K562 (cell line): Measurements from ENCODE around the gene UROD. TPM values are rescaled to one million over a fixed set of nuclear protein-coding genes. Genes with fewer than 3 reads are reported as not detected.
A peak's percentile ranks its signal among the peaks of the same experiment; 100 is the strongest.

Experiments
- ADNP ChIP-seq: fragments of 200-800 bp; sonication (Bioruptor generic); IDR thresholded peaks from 2 replicates; pipeline ENCODE4 v1.6.1; 2016; ENCODE audit warnings: missing genetic modification characterization, missing compliant biosample characterization
- ATF1 ChIP-seq, 2 experiments: fragments of 450-650 bp in 1 of 2; IDR thresholded peaks; 2 replicates each; pipeline ENCODE4 v1.6.1; 2016; ENCODE audit warnings: missing compliant biosample characterization in 1 of 2, missing genetic modification characterization in 1 of 2
- CC2D1A ChIP-seq: fragments of 450-650 bp; IDR thresholded peaks from 2 replicates; pipeline ENCODE4 v1.6.1; 2017; ENCODE audit warnings: mild to moderate bottlenecking
- DDX20 ChIP-seq: fragments of 450-650 bp; IDR thresholded peaks from 2 replicates; pipeline ENCODE4 v1.6.1; 2016; ENCODE audit warnings: missing genetic modification characterization, low read depth, mild to moderate bottlenecking, missing compliant biosample characterization, moderate library complexity
- EWSR1 ChIP-seq: fragments of 450-650 bp; IDR thresholded peaks from 2 replicates; pipeline ENCODE4 v1.6.1; 2018; ENCODE audit warnings: borderline replicate concordance, mild to moderate bottlenecking, low read depth, moderate library complexity; ENCODE audit not compliant: partially characterized antibody
- HCFC1 ChIP-seq: IDR thresholded peaks from 2 replicates; pipeline ENCODE4 v1.6.1; 2012; ENCODE audit warnings: low read depth, low read length, improper control_type of control experiment
- HDAC2 ChIP-seq: fragments of 450-650 bp; IDR thresholded peaks from 2 replicates; pipeline ENCODE4 v1.6.1; 2016; ENCODE audit warnings: mild to moderate bottlenecking
- KHSRP ChIP-seq: fragments of 450-650 bp; IDR thresholded peaks from 2 replicates; pipeline ENCODE4 v1.6.1; 2017
- MYNN ChIP-seq, 2 experiments: sonication (generic); formaldehyde crosslinking in 1 of 2; IDR thresholded peaks; 2 replicates each; pipeline versions ENCODE4 v1.5.0 to v1.6.1; 2016 to 2020; ENCODE audit warnings: antibody characterized with exemption in 1 of 2, missing genetic modification reagents in 1 of 2
- NCOA2 ChIP-seq, 2 experiments: fragments of 450-650 bp; IDR thresholded peaks; 2 replicates each; pipeline ENCODE4 v1.6.1; 2018; ENCODE audit warnings: mild to moderate bottlenecking in 2 of 2, moderate library complexity in 1 of 2; ENCODE audit not compliant: partially characterized antibody in 2 of 2
- SMAD2 ChIP-seq: fragments of 150-350 bp; IDR thresholded peaks from 2 replicates; pipeline ENCODE4 v1.6.1; 2014; ENCODE audit warnings: low read depth, mild to moderate bottlenecking, low read length
- ZNF695 ChIP-seq: fragments of 450-650 bp; formaldehyde crosslinking; IDR thresholded peaks from 2 replicates; pipeline ENCODE4 v1.4.0; 2020; ENCODE audit warnings: mild to moderate bottlenecking, moderate library complexity
- polyA plus RNA-seq, 8 experiments: library from polyadenylated mRNA; depleted of rRNA in 4 of 8; stranded (reverse) in 5 of 8; unstranded in 3 of 8; fragments of >200 nt; fragmentation: Nextera tagmentation in 2 of 8; fragmentation: Illumina TruSeq in 1 of 8; extraction: Ambion mirVana in 2 of 8; extraction: Trizol in 1 of 8; gene quantifications; 2 replicates each; pipeline versions ENCODE4 v1.2.1 to v1.2.3, GENCODE V29; 2011 to 2014; ENCODE audit warnings: inconsistent platforms in 1 of 8, missing spikeins in 1 of 8
- total RNA-seq, 7 experiments: library from RNA; depleted of rRNA in 6 of 7; stranded (reverse); fragments of >200 nt in 6 of 7; fragmentation: Illumina TruSeq in 2 of 7; extraction: Trizol in 2 of 7; gene quantifications; 2 replicates each; pipeline versions ENCODE4 v1.2.1 to v1.2.3, GENCODE V29; 2011 to 2021; ENCODE audit warnings: low replicate concordance in 1 of 7
- TF ChIP-seq, protein P1 (sequence below): sonication (generic); formaldehyde crosslinking; IDR thresholded peaks from 2 replicates; pipeline ENCODE4 v1.8.0; 2022; ENCODE audit warnings: missing genetic modification reagents, mild to moderate bottlenecking, moderate library complexity, borderline replicate concordance
- TF ChIP-seq, protein P2 (sequence below): fragments of 250-450 bp; sonication (Bioruptor Pico); IDR thresholded peaks from 2 replicates; pipeline ENCODE4 v1.4.0; 2020; ENCODE audit warnings: borderline replicate concordance
- TF ChIP-seq, protein P3 (sequence below): fragments of 450-650 bp; conservative IDR thresholded peaks from 2 replicates; pipeline ENCODE4 v1.6.1; 2016; ENCODE audit warnings: missing genetic modification characterization, low read depth, mild to moderate bottlenecking, control low read depth, missing compliant biosample characterization
- TF ChIP-seq, protein P4 (sequence below): sonication (generic); formaldehyde crosslinking; IDR thresholded peaks from 2 replicates; pipeline ENCODE4 v1.8.0; 2023; ENCODE audit warnings: mild to moderate bottlenecking, missing genetic modification reagents
- TF ChIP-seq, protein P5 (sequence below): sonication (generic); formaldehyde crosslinking; IDR thresholded peaks from 2 replicates; pipeline ENCODE4 v1.8.0; 2022; ENCODE audit warnings: mild to moderate bottlenecking, missing genetic modification reagents, borderline replicate concordance

Gene UROD
- total and polyA plus RNA-seq, 9 of the 15 experiments (the other 6 are each of a cell fraction or from before 2014, with no cell fraction given): 533 to 2,933 (median 1,100) TPM

DNA sequence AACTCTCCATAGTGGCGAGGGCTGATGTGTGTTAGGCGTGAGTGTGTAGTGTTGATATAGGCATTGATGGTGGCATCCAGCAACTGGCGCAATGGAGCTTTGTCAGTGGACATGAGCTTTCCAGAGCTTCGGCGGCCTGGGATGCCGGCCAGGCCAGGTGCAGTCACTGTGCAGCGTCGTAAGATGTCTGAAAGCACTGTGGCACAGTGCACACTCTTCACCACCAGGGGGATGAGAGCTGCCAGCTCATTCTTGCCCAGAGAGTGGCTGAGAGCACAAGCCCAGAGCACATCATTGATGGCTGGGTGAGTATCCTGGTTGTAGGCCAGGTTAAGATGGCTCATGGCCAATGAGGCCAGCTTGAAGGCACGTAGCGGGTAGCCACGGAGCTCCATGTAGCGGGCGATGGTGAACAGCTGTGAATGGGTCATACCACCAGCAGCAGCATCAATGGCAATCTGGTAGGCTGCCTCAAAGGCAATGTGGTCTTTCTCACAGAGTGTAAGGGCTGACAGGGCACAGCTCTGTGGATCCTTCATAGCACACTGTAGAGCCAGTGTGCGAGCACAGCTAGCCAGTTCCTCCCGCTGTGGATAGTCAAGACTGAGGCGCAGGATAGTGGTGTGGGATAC is 6.7 kb downstream of the UROD start (continued):
- TF ChIP-seq, protein P1, sequence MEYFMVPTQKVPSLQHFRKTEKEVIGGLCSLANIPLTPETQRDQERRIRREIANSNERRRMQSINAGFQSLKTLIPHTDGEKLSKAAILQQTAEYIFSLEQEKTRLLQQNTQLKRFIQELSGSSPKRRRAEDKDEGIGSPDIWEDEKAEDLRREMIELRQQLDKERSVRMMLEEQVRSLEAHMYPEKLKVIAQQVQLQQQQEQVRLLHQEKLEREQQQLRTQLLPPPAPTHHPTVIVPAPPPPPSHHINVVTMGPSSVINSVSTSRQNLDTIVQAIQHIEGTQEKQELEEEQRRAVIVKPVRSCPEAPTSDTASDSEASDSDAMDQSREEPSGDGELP: no peak; the same call in 1 of the 2 replicates
- 0 out of 2 replicates have a peak, but pooled peaks have one; percentile 14 for TF ChIP-seq MYNN (IDR thresholded peaks at IDR 0.05)
- TF ChIP-seq MYNN (CRISPR knock-in tag; IDR thresholded peaks at IDR 0.05): no peak
- TF ChIP-seq, protein P2, sequence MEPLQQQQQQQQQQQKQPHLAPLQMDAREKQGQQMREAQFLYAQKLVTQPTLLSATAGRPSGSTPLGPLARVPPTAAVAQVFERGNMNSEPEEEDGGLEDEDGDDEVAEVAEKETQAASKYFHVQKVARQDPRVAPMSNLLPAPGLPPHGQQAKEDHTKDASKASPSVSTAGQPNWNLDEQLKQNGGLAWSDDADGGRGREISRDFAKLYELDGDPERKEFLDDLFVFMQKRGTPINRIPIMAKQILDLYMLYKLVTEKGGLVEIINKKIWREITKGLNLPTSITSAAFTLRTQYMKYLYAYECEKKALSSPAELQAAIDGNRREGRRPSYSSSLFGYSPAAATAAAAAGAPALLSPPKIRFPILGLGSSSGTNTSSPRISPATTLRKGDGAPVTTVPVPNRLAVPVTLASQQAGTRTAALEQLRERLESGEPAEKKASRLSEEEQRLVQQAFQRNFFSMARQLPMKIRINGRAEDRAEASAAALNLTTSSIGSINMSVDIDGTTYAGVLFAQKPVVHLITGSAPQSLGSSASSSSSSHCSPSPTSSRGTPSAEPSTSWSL (CRISPR knock-in tag): no peak
- TF ChIP-seq ADNP (tag): no peak
- TF ChIP-seq, protein P3, sequence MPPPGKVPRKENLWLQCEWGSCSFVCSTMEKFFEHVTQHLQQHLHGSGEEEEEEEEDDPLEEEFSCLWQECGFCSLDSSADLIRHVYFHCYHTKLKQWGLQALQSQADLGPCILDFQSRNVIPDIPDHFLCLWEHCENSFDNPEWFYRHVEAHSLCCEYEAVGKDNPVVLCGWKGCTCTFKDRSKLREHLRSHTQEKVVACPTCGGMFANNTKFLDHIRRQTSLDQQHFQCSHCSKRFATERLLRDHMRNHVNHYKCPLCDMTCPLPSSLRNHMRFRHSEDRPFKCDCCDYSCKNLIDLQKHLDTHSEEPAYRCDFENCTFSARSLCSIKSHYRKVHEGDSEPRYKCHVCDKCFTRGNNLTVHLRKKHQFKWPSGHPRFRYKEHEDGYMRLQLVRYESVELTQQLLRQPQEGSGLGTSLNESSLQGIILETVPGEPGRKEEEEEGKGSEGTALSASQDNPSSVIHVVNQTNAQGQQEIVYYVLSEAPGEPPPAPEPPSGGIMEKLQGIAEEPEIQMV (tag): no peak
- TF ChIP-seq, protein P4, sequence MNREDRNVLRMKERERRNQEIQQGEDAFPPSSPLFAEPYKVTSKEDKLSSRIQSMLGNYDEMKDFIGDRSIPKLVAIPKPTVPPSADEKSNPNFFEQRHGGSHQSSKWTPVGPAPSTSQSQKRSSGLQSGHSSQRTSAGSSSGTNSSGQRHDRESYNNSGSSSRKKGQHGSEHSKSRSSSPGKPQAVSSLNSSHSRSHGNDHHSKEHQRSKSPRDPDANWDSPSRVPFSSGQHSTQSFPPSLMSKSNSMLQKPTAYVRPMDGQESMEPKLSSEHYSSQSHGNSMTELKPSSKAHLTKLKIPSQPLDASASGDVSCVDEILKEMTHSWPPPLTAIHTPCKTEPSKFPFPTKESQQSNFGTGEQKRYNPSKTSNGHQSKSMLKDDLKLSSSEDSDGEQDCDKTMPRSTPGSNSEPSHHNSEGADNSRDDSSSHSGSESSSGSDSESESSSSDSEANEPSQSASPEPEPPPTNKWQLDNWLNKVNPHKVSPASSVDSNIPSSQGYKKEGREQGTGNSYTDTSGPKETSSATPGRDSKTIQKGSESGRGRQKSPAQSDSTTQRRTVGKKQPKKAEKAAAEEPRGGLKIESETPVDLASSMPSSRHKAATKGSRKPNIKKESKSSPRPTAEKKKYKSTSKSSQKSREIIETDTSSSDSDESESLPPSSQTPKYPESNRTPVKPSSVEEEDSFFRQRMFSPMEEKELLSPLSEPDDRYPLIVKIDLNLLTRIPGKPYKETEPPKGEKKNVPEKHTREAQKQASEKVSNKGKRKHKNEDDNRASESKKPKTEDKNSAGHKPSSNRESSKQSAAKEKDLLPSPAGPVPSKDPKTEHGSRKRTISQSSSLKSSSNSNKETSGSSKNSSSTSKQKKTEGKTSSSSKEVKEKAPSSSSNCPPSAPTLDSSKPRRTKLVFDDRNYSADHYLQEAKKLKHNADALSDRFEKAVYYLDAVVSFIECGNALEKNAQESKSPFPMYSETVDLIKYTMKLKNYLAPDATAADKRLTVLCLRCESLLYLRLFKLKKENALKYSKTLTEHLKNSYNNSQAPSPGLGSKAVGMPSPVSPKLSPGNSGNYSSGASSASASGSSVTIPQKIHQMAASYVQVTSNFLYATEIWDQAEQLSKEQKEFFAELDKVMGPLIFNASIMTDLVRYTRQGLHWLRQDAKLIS (CRISPR knock-in tag): no peak
- no peak for TF ChIP-seq KHSRP
- no peak for TF ChIP-seq SMAD2
- no peak for TF ChIP-seq EWSR1
- TF ChIP-seq ZNF695 (CRISPR knock-in tag): no peak
- TF ChIP-seq CC2D1A: no peak
- no peak for TF ChIP-seq HDAC2
- no peak for TF ChIP-seq HCFC1
- TF ChIP-seq, protein P5, sequence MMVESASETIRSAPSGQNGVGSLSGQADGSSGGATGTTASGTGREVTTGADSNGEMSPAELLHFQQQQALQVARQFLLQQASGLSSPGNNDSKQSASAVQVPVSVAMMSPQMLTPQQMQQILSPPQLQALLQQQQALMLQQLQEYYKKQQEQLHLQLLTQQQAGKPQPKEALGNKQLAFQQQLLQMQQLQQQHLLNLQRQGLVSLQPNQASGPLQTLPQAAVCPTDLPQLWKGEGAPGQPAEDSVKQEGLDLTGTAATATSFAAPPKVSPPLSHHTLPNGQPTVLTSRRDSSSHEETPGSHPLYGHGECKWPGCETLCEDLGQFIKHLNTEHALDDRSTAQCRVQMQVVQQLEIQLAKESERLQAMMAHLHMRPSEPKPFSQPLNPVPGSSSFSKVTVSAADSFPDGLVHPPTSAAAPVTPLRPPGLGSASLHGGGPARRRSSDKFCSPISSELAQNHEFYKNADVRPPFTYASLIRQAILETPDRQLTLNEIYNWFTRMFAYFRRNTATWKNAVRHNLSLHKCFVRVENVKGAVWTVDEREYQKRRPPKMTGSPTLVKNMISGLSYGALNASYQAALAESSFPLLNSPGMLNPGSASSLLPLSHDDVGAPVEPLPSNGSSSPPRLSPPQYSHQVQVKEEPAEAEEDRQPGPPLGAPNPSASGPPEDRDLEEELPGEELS: no peak
- no peak for TF ChIP-seq DDX20
- TF ChIP-seq ATF1 (CRISPR knock-in tag; IDR thresholded peaks at IDR 0.05): no peak
- TF ChIP-seq ATF1 (tag; IDR thresholded peaks at IDR 0.05): 0 out of 2 replicates have a peak, but pooled peaks have one; percentile 18
- TF ChIP-seq NCOA2 (IDR thresholded peaks at IDR 0.05; ENCODE audit: partially characterized antibody in 2 of 2): no peak
